ENCODE measurements around the gene CTNNA1.

GRCh38 chr5:138981586-138981985 is 228.4 kb downstream of the CTNNA1 start:
- no peak for TF ChIP-seq CTCF (IDR thresholded peaks at IDR 0.05; ENCODE audit: insufficient read depth, low read length, poor library complexity, severe bottlenecking)
- TF ChIP-seq EZH2phosphoT487 (conservative IDR thresholded peaks at IDR 0.05; ENCODE audit: low read length) = no peak

All from SU-DHL-6 (cell line).